Neural crest cell (in vitro differentiated cells): ENCODE data around the gene TEX22. TPM values are rescaled to one million over a fixed set of nuclear protein-coding genes. Genes with fewer than 3 reads are reported as not detected.
A peak's percentile ranks its signal among the peaks of the same experiment; 100 is the strongest.

Source experiments
- DNase-seq: peaks from one replicate; pipeline ENCODE4 v3.0.0; 2021; ENCODE audit warnings: low read depth, mixed read lengths, low spot score
- H3K27ac Mint-ChIP-seq: one replicate; pipeline ENCODE4 v1.8.0; 2021; ENCODE audit warnings: mild to moderate bottlenecking, mixed read lengths; ENCODE audit not compliant: unreplicated experiment
- H3K27me3 Mint-ChIP-seq: 2 replicates; pipeline ENCODE4 v1.8.0; 2021; ENCODE audit warnings: low read depth, mild to moderate bottlenecking, mixed read lengths
- H3K36me3 Mint-ChIP-seq: 2 replicates; pipeline ENCODE4 v1.8.0; 2021; ENCODE audit warnings: low read depth, mild to moderate bottlenecking, mixed read lengths
- H3K4me1 Mint-ChIP-seq: 2 replicates; pipeline ENCODE4 v1.8.0; 2021; ENCODE audit warnings: mixed read lengths
- H3K4me3 Mint-ChIP-seq: one replicate; pipeline ENCODE4 v1.8.0; 2021; ENCODE audit warnings: mild to moderate bottlenecking, mixed read lengths
- H3K9me3 Mint-ChIP-seq: 2 replicates; pipeline ENCODE4 v1.8.0; 2021; ENCODE audit warnings: mixed read lengths
- CTCF ChIP-seq: fragments of 200-600 bp; sonication (generic); conservative IDR thresholded peaks from 2 replicates; pipeline ENCODE4 v1.5.0; 2021; ENCODE audit warnings: antibody characterized with exemption, mild to moderate bottlenecking
- long read RNA-seq: library from polyadenylated mRNA; unstranded; transcript quantifications from one replicate; pipeline ENCODE4 v2.0.0, GENCODE V29; 2020
- total RNA-seq: library from RNA; stranded (reverse); gene quantifications from 2 replicates; pipeline ENCODE4 v1.2.1, GENCODE V29; 2021

Gene TEX22
- total RNA-seq = 4.4 and 5.2 TPM in 2 replicates
- long read RNA-seq, partial matches to known transcripts = 0 of 1 reads
- long read RNA-seq, other reads (novel, unspliced or antisense) = 1 of 1 reads

GRCh38 chr14:105398044-105398725, at the start of gene TEX22:
TSS of gene TEX22 (plus strand) at chr14:105398538. CDS start at chr14:105399341, 803 bp downstream.
- peaks cover 8% of the 10 kb centered on the region for H3K4me1 Mint-ChIP-seq
- H3K9me3 Mint-ChIP-seq = peaks cover 18% of the 10 kb centered on the region
- H3K27ac Mint-ChIP-seq = peak within 1 kb of the TSS; percentile 94
- peaks cover 27% of the 10 kb centered on the region for H3K36me3 Mint-ChIP-seq
- no peak for TF ChIP-seq CTCF
- no peaks in the 10 kb centered on the region for H3K27me3 Mint-ChIP-seq
- peak within 1 kb of the TSS; percentile 87 for H3K4me3 Mint-ChIP-seq
- DNase-seq = peak; percentile 93

- Mint-ChIP-seq H3K4me1 (peaks cover 9% of the 10 kb centered on the region), H3K27me3 (no peaks in the 10 kb centered on the region), H3K9me3 (peaks cover 3% of the 10 kb centered on the region), H3K27ac (peak overlapping the region; percentile 57), H3K4me3 (no peak overlapping the region), H3K36me3 (peaks cover 4% of the 10 kb centered on the region)
- no peak for DNase-seq
- TF ChIP-seq CTCF = no peak
Observed at GRCh38 chr14:105348945-105349699, 49.2 kb upstream of the TEX22 start.

- no peaks in the 10 kb centered on the region for H3K27me3 Mint-ChIP-seq
- no peak for DNase-seq
- H3K27ac Mint-ChIP-seq = no peak overlapping the region
- no peak for TF ChIP-seq CTCF
- H3K4me1 Mint-ChIP-seq = peaks cover 9% of the 10 kb centered on the region
- H3K4me3 Mint-ChIP-seq = no peak overlapping the region
- H3K36me3 Mint-ChIP-seq = peaks cover 4% of the 10 kb centered on the region
- H3K9me3 Mint-ChIP-seq = peaks cover 3% of the 10 kb centered on the region
Observed at GRCh38 chr14:105349992-105350391, 48.3 kb upstream of the TEX22 start.

- TF ChIP-seq CTCF = no peak
- peaks cover 3% of the 10 kb centered on the region for H3K36me3 Mint-ChIP-seq
Observed at GRCh38 chr14:105350450-105351244, 47.7 kb upstream of the TEX22 start.

GRCh38 chr14:105351410-105351809, 46.9 kb upstream of the TEX22 start:
- no peak for TF ChIP-seq CTCF
- no peak overlapping the region for H3K4me3 Mint-ChIP-seq
- H3K4me1 Mint-ChIP-seq = peaks cover 3% of the 10 kb centered on the region
- no peaks in the 10 kb centered on the region for H3K27me3 Mint-ChIP-seq
- DNase-seq = no peak
- H3K36me3 Mint-ChIP-seq = no peaks in the 10 kb centered on the region
- H3K27ac Mint-ChIP-seq = peak overlapping the region; percentile 35
- no peaks in the 10 kb centered on the region for H3K9me3 Mint-ChIP-seq

More at GRCh38 chr14:105350450-105351244, 47.7 kb upstream of the TEX22 start:
- H3K4me3 Mint-ChIP-seq = no peak overlapping the region
- peaks cover 3% of the 10 kb centered on the region for H3K9me3 Mint-ChIP-seq
- peaks cover 6% of the 10 kb centered on the region for H3K4me1 Mint-ChIP-seq
- DNase-seq = no peak
- no peaks in the 10 kb centered on the region for H3K27me3 Mint-ChIP-seq
- no peak overlapping the region for H3K27ac Mint-ChIP-seq
